Muscle layer of colon (tissue), 2 donors: ENCODE results near the gene FAS.

Experiments
- H3K27ac ChIP-seq: one replicate; pipeline ENCODE4 v1.7.0; 2013; ENCODE audit warnings: low read depth, mild to moderate bottlenecking, low read length, moderate library complexity
- H3K27me3 ChIP-seq, 2 donors: one replicate each; pipeline ENCODE4 v1.7.0; 2013; ENCODE audit warnings: low read length in 2 of 2, mild to moderate bottlenecking in 2 of 2; ENCODE audit not compliant: insufficient read depth in 2 of 2, control insufficient read depth in 1 of 2
- H3K36me3 ChIP-seq: one replicate; pipeline ENCODE4 v1.7.0; 2013; ENCODE audit warnings: mild to moderate bottlenecking, low read length; ENCODE audit not compliant: insufficient read depth
- H3K4me1 ChIP-seq: one replicate; pipeline ENCODE4 v1.7.0; 2013; ENCODE audit warnings: mild to moderate bottlenecking, low read length; ENCODE audit not compliant: insufficient read depth
- H3K4me3 ChIP-seq, 2 donors: one replicate each; pipeline ENCODE4 v1.7.0; 2013; ENCODE audit warnings: low read length in 2 of 2, low read depth in 1 of 2, mild to moderate bottlenecking in 1 of 2, moderate library complexity in 1 of 2
- H3K9ac ChIP-seq: one replicate; pipeline ENCODE4 v1.7.0; 2013; ENCODE audit warnings: low read length
- H3K9me3 ChIP-seq: one replicate; pipeline ENCODE4 v1.7.0; 2013; ENCODE audit warnings: mild to moderate bottlenecking, low read length
- donor health status: abdominal sarcoma.
- donor health status: Adenocarcinoma of cecum.

Gene FAS

GRCh38 chr10:88990384-88991160, at the start of gene FAS:
TSS of gene FAS (plus strand) at chr10:88990798. CDS start at chr10:88990877, 79 bp downstream.
- peaks cover 25% of the 10 kb centered on the region for H3K4me1 ChIP-seq

GRCh38 chr10:88941026-88941425, 49.6 kb upstream of the FAS start:
- Histone ChIP-seq H3K27ac (peak overlapping the region; percentile 46), H3K36me3 (peaks cover 97% of the 10 kb centered on the region), H3K4me1 (peaks cover 61% of the 10 kb centered on the region), H3K9ac (peak overlapping the region; percentile 12), H3K4me3 (no peak overlapping the region), H3K9me3 (no peaks in the 10 kb centered on the region), H3K27me3 (no peaks in the 10 kb centered on the region)

More at GRCh38 chr10:88990384-88991160, at the start of gene FAS:
- no peaks in the 10 kb centered on the region for H3K36me3 ChIP-seq
- peak within 1 kb of the TSS; percentile 75 to 98 for H3K4me3 ChIP-seq
- H3K9me3 ChIP-seq, result no peaks in the 10 kb centered on the region
- peak within 1 kb of the TSS; percentile 80 for H3K27ac ChIP-seq
- H3K9ac ChIP-seq, result peak within 1 kb of the TSS; percentile 86
- no peaks in the 10 kb centered on the region for H3K27me3 ChIP-seq

GRCh38 chr10:88943778-88944177, 46.8 kb upstream of the FAS start:
- H3K36me3 ChIP-seq, result peaks cover 94% of the 10 kb centered on the region
- no peak overlapping the region for H3K9ac ChIP-seq

GRCh38 chr10:88944813-88945212, 45.8 kb upstream of the FAS start:
- Histone ChIP-seq H3K36me3 (peaks cover 87% of the 10 kb centered on the region), H3K9ac (peak overlapping the region; percentile 2), H3K4me1 (peaks cover 70% of the 10 kb centered on the region), H3K27me3 (no peaks in the 10 kb centered on the region), H3K4me3 (no peak overlapping the region), H3K9me3 (no peaks in the 10 kb centered on the region), H3K27ac (peak overlapping the region; percentile 43)

More at GRCh38 chr10:88943778-88944177, 46.8 kb upstream of the FAS start:
- H3K4me3 ChIP-seq, result peak overlapping the region in 1 of 2 donors; percentile 12
- H3K9me3 ChIP-seq, result no peaks in the 10 kb centered on the region
- H3K27me3 ChIP-seq, result no peaks in the 10 kb centered on the region
- peaks cover 73% of the 10 kb centered on the region for H3K4me1 ChIP-seq
- H3K27ac ChIP-seq, result peak overlapping the region; percentile 4

DNA sequence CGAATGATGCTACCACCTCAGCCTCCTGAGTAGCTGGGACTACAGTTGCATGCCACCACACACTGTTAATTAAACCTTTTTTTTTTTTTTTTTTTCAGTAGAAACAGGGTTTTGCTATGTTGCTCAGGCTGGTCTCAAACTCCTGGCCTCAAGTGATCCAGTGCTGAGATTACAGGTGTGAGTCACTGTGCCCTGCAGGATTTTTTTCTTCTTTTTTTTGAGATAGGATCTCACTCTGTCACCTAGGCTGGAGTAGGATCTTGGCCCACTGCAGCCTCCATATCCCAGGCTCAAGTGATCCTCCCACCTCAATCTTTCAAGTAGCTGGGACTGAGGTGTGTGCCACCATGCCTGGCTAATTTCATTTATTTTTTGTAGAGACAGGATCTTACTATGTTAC, 44.4 kb upstream of the FAS start:
- H3K27ac ChIP-seq, result peak overlapping the region; percentile 24
- no peak overlapping the region for H3K9ac ChIP-seq
- peaks cover 73% of the 10 kb centered on the region for H3K36me3 ChIP-seq
- H3K9me3 ChIP-seq, result no peaks in the 10 kb centered on the region
- peaks cover 60% of the 10 kb centered on the region for H3K4me1 ChIP-seq
- no peak overlapping the region for H3K4me3 ChIP-seq
- no peaks in the 10 kb centered on the region for H3K27me3 ChIP-seq

DNA sequence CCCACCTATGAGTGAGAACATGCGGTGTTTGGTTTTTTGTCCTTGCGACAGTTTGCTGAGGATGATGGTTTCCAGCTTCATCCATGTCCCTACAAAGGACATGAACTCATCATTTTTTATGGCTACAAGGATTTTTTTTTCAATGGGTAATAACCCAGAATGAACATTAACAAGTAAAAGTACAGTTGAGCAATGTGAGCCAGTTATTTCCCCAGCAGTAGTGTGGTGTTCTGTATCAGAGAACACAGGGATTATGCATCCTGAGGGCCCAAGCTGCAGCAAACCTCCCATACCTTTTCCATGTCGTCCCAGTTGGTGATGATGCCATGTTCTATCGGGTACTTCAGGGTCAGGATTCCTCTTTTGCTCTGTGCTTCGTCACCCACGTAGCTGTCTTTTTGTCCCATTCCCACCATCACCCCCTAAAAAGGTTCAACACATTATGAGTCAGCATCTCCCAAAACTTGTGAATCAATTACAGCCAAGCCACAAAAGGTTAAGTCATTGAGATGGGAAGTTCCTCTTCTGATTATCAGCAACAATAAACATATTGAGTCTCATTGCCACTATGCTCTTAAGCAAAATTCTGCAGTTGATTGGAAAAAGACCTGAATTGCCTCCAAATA, 43.5 kb upstream of the FAS start:
- H3K4me1 ChIP-seq, result peaks cover 52% of the 10 kb centered on the region
- peak overlapping the region in 1 of 2 donors; percentile 87 for H3K4me3 ChIP-seq
- H3K27ac ChIP-seq, result peak overlapping the region; percentile 35
- peak overlapping the region; percentile 98 for H3K9ac ChIP-seq
- peaks cover 65% of the 10 kb centered on the region for H3K36me3 ChIP-seq
- no peaks in the 10 kb centered on the region for H3K27me3 ChIP-seq
- H3K9me3 ChIP-seq, result no peaks in the 10 kb centered on the region

DNA sequence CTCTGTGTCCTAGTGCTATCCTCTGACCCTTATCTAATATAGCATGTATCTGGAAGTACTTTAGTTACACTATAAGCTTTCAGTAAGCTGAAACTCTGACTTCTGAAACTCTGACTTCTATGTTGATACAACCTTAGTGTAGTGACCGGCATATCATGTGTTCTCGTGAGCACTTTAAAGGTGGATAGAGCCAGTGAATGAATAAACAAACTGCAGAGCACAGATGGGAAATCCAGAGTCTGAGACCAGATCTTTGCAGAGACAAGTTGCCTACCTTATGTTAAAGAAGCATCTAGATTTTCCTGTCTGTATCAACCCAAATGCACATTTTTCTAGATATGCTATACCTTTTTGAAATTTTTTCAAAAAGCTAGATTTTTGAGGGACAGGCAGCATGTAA, 41.5 kb upstream of the FAS start:
- peak overlapping the region; percentile 93 for H3K27ac ChIP-seq
- peak overlapping the region; percentile 98 for H3K9ac ChIP-seq
- peak overlapping the region; percentile 17 to 87 for H3K4me3 ChIP-seq
- H3K27me3 ChIP-seq, result no peaks in the 10 kb centered on the region
- H3K4me1 ChIP-seq, result peaks cover 44% of the 10 kb centered on the region
- H3K9me3 ChIP-seq, result no peaks in the 10 kb centered on the region
- peaks cover 45% of the 10 kb centered on the region for H3K36me3 ChIP-seq

- H3K4me3 ChIP-seq, result peak overlapping the region; percentile 41 to 87
- peaks cover 34% of the 10 kb centered on the region for H3K36me3 ChIP-seq
- no peaks in the 10 kb centered on the region for H3K27me3 ChIP-seq
- no peaks in the 10 kb centered on the region for H3K9me3 ChIP-seq
- H3K9ac ChIP-seq, result peak overlapping the region; percentile 98
- peak overlapping the region; percentile 93 for H3K27ac ChIP-seq
- H3K4me1 ChIP-seq, result peaks cover 43% of the 10 kb centered on the region
Observed at GRCh38 chr10:88949912-88950837, 40.4 kb upstream of the FAS start.

DNA sequence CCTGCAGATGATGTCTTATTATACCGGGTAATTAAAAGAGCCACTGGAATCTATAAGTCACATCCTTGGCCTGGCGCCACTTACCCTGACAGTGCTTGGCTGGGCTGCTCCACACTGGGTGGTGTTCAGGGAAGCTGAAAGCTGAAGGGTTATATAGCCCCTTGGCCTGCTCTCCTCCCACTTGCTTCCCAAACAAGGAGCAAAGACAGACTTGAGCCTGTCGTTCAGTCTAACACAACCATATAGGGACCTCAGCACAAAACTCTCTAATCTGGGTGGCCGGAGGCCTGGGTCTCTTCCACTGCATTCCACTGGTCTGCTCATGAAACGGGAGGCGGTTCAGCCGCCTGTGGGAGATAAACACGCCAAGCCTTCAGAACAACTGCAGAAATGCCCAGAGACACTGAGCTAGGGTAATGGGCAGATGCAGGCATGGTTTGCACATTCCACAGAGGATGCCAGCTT, 37.9 kb upstream of the FAS start, which contains the start of gene ACTA2:
ACTA2 (minus strand) TSS at position 127 of the 465 bp plus-strand sequence. CDS start 3,843 bp downstream, outside the sequence.
- Histone ChIP-seq H3K9ac (peak within 1 kb of the TSS; percentile 94), H3K27me3 (no peaks in the 10 kb centered on the region), H3K4me3 (peak within 1 kb of the TSS; percentile 58 to 87), H3K27ac (peak within 1 kb of the TSS; percentile 93), H3K9me3 (no peaks in the 10 kb centered on the region), H3K36me3 (peaks cover 15% of the 10 kb centered on the region), H3K4me1 (peaks cover 30% of the 10 kb centered on the region)

DNA sequence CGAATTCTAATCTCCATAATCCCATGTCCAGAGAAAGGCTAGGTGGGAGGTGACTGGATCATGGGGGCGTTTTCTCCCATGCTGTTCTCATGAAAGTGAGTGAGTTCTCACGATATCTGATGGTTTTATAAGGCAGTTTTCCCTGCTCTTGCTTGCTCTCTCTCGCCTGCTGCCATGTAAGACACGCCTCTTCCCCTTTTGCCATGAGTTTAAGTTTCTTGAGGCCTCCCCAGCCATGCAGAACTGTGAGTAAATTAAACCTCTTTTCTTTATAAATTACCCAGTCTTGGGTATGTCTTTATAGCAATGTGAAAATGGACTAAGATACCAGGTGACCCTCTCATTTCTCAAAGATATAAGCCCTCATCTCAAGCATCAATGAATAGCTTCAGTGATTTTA, 36.9 kb upstream of the FAS start:
- Histone ChIP-seq H3K27me3 (no peaks in the 10 kb centered on the region), H3K9me3 (no peaks in the 10 kb centered on the region), H3K27ac (peak overlapping the region; percentile 93), H3K4me3 (peak overlapping the region in 1 of 2 donors; percentile 87), H3K36me3 (peaks cover 5% of the 10 kb centered on the region), H3K4me1 (peaks cover 30% of the 10 kb centered on the region), H3K9ac (no peak overlapping the region)
